NCI-H82 treated with DMSO at 0.1 percent for 48 hours (cell line): ENCODE results near the gene ARID4A.
"Not testable (repeated sequence)": the region's sequence is repeated elsewhere in the genome, so short reads cannot be mapped to it uniquely, and the experiment has no call there.

ENCODE experiments used
- DNase-seq: peaks from one replicate; lab custom pipeline; 2025; ENCODE audit not compliant: unreplicated experiment; lab: John Stamatoyannopoulos, UW

Gene ARID4A

DNA sequence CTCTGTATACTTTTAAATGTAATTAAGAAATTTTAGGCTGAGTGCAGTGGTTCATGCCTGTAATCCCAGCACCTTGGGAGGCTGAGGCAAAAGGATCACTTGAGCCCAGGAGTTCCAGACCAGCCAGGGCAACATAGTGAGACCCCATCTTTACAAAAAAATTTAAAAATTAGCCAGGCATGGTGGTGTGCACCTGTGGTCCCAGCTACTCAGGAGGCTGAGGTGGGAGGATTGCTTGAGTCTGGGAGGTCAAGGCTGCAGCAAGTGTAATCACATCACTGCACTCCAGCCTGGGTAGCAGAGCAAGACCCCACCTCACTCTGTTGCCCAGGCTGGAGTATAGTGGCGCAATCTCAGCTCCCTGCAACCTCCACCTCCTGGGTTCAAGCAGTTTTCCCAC lies 63.9 kb downstream of the ARID4A start:
- DNase-seq, result not testable (repeated sequence)

DNA sequence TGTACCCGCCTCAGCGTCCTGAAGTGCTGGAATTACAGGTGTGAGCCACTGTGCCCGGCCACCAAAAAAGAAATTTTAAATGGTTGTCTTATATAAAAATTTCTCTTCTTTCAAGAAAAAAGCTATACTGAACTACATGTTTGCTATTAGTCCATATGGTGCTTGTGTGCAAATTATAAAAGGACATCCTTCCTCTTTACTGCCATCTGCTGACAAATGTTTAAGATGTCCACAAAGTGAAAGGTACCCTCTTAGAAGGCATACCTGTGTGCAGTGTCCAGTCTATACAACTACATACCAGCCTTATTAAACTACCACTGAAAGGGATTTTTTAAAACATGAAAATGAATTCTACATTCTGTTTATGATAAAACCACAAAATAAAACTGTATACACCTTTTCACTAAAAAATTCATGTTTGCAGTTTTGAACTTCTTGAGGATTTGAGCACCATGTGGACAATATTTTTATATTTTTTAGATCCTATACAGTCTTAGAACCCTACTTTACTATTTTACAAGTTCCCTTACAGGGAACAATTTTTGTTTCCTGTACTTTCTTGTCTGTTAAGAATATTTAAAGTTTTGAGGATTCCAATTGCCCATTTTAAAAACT lies 64.5 kb downstream of the ARID4A start:
- no peak for DNase-seq

DNA sequence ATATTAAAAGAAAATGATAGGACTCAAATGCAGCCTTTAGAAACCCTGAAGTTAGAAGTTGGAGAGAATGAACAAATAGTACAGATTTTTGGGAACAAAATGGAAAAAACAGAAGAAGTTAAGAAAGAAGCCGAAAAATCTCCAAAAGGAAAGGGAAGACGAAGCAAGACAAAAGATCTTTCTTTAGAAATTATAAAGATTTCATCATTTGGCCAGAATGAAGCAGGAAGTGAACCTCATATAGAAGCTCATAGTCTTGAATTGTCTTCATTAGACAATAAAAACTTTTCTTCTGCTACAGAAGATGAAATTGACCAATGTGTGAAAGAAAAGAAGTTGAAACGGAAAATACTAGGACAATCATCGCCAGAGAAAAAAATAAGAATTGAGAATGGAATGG lies 66.0 kb downstream of the ARID4A start:
- no peak for DNase-seq

DNA sequence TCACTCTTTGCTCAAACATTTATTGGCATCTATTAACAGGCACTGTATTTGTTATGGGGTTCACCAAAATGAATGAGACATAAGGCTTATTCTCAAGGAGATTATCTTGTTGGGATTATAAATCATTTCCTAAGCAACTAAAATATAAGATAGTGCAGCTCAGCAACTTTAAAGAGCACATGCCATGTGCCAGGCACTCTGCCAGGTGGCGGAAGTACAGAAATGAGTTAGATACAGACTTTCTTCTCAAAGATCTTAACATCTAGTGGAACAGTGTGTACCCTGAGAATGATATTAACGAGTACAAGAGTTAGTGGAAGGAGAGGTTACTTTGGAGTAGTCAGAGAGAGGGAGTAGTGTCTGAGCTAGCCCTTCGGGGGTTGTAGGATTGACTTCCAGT lies 68.9 kb downstream of the ARID4A start:
- peak; percentile 54 for DNase-seq

DNA sequence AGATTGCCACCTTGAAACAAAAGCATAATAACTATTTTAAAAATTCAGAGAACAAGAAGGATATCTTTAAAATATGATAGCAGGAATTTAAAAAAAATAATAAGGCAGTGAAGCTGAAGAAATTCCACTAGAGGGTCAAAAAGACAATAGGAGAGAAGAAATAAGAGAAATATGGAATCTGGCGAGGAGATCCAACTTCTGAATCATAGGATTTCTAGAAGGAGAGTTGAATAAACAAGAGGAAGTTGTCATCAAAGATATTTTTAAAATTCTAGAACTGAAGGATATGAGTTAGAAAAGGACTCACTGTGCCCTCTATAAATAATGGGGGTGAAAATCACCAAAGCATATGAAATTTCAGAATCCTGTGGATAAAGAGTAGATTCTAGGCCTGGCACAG lies 70.6 kb downstream of the ARID4A start:
- no peak for DNase-seq

DNA sequence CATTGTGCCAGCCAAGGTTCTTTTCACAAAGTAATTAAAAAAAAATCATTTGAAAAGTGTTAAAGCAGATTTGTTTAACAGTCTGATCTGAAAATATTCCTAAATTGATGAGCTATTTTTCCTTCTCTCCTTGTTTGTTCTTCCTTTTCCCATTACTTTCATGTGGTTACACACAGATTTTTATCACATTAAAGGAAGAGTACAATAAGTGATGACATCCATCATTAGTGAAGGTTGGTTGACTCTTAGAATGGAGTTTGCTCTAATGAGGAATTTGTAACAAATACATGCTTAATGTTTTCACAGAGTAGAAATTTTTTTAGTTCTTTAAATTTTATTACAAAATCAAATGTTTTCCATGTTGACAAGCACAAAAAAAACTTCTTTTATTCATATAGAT lies 78.4 kb downstream of the ARID4A start:
- DNase-seq, result no peak

DNA sequence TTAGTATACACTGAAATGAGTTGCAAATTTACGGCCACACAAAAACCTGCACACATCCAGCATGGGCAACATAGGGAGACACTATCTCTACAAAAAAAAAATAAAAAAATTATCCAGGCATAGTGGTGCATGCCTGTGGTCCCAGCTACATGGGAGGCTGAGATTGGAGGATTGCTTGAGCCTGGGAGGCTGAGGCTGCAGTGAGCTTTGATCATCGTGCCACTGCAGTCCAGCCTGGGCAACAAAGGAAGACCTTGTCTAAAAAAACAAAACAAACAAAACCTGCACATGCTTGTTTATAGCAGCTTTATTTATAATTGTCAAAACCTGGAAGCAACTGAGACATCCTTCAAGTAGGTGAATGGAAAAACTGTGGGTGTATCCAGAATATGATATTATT lies 92.5 kb downstream of the ARID4A start:
- DNase-seq, result no peak

DNA sequence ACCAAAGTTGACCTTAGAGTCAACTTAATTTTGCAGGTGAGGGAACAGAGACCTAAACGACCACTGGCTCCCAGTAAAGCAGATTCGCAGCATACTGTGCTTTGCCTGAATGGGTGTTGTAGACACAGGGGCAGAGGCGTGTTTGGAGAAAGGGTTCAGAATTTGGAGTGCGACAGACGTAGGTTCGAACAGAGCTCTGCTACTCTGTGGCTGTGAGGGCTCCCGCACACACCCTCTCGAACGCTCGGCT lies 97.1 kb downstream of the ARID4A start:
- DNase-seq, result no peak

DNA sequence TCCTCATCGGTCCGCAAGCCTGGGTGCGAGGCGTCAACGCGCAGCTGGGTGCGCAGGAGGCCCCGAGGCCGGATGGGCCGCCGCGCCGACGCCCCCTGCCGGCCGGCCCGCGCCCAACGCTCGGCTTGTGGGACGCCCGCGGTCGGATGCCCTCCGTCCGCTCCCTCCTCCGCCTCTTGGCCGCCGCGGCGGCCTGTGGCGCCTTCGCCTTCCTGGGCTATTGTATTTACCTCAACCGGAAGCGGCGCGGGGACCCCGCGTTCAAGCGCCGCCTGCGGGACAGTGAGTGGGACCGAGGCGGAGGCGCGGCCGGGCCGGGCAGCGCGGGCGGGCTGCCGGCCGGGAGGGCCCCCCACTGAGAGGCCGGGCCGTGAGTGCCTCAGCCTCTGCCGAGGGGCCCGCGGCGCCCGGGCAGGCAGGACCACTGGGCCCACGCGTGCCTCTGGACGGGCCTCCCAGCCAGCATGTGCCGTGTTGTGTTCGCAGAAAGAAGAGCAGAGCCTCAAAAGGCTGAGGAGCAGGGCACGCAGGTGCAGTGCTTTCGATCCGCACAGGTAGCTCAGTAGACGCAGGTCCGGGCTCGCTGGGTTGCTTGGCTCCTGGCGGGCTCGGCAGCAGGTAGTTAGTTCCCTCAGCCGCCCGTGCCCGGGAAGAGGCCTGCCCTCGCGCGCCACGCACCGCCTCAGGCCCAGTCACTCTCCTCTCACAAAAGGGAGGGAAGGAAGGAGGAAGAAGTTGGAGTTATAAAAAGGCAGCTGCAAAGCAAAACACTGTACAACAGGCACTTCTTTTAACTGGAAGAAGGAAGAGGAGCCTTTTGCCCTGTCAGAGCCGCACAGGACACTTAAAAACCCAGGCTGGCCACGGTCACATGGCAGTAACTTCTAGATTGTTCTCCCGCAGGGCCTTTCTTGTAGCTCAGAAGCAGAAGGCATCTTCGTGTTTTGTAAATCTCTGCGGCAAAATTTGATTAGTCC lies 97.7 kb downstream of the ARID4A start, which contains the start of gene TOMM20L:
Gene TOMM20L, plus strand, starts transcription at position 119 of the 977 bp plus-strand sequence. Its CDS starts 28 bp downstream, at position 147.
- DNase-seq, result no peak

DNA sequence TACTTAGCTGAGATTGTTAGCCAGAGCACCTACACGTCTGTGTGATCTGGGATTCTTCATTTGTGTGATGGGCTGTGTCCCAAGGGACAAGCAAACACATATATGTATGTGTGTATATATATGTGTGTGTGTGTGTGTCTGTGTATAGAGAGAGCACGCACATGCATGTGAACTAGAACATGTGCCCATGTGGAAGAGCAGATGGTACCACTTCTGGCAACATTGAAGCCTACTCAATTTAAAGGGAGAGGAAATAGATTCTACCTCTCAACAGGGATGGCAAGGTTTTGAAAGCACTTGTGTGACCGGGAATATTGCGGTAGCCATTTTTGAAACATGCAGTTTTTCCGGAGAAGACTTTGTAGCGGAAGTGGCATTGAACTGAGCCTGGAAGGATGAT lies 98.8 kb downstream of the ARID4A start:
- no peak for DNase-seq

DNA sequence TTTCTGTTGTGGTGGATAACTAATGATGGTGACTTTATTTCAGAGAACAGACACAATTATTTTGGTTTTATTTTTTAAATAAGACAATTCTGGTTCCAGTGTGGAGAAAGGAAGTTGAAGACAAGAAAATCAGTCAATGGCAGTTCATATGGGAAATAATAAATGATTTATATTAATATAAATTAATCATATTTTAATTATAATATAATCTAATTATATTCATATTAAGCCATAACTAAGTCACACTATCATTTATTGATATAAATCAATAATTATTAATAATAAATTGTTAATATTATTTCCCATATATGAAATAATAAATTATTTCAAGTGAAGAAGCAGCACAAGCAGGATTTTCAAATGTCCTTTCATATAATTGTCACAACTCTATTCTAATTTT lies 100.1 kb downstream of the ARID4A start:
- DNase-seq, result no peak

DNA sequence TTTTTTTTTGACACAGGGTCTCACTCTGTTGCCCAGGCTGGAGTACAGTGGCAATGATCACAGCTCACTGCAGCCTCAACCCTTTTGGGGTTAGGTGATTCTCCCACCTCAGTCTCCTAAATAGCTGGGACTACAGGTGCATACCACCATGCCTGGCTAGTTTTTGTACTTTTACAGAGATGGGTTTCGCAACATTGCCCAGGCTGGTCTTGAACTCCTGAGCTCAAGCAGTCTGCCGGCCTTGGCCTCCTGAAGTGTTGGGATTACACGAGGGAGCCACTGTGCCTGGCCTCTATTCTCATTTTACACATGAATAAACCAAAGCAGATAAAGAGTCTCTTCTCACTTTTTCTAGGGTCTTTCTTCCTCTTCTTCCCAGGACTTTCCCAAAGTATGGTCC lies 100.5 kb downstream of the ARID4A start:
- no peak for DNase-seq

DNA sequence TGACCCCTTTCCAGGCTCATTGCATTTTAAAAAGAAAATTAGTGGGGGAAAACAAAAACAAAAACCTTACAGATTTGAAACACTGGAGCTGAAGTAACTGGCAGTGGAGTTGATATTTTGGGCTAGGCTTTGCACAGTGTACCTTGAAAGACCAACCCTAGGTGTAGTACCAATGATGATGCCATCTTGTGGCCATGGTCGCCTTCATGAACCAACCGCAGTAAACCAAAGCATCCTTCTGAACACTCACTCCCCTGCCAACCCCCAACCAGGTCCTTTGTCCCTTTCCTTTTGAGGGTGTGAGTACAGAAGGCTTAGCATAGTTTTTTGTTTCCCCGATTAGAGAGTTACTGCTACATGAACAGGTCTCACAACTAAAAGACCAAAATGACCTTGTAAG lies 103.2 kb downstream of the ARID4A start:
- no peak for DNase-seq

DNA sequence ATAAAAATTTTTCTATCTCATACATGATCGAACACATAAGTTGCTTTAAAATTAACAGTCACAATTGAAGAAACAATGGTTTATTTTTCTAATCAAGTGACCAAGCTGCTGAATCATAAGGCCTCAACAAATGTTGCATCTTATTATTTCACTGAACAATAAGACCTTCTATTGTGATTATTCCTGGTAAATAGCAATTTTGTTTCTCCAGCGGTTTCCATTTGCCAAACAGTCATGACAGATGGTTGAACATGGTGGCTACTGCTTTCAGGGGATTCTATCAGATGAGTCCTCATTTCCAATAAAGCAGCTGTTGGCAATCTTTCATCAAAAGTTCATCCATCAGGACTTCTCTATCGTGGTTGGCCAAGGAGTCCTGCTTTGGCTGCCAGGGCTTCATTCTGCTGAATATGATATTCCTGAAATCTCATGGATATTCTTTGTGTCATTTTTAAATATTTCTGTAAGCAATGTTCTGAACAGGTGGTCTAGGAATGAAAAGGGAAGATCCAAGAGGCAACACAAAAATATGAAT lies 110.4 kb downstream of the ARID4A start:
- DNase-seq, result no peak

DNA sequence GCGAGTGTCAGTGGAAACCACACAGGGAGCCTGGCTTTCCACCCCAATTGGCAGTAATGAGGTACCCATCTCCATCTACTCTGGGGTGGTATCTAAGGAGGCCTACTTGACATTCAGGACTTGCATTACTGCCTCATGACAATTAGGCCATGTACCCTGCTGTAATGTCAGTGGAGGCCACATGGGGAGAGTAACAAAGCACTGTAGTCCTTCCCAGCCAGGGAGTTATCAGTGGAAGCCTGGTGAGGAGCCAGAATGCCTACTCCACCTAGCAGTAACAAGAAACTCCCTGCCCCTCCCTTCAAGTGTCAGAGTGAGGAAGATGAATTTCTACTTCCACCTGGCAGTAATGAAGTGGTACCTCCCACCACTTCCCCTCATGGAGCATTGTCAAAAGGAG lies 116.5 kb downstream of the ARID4A start:
- DNase-seq, result no peak

DNA sequence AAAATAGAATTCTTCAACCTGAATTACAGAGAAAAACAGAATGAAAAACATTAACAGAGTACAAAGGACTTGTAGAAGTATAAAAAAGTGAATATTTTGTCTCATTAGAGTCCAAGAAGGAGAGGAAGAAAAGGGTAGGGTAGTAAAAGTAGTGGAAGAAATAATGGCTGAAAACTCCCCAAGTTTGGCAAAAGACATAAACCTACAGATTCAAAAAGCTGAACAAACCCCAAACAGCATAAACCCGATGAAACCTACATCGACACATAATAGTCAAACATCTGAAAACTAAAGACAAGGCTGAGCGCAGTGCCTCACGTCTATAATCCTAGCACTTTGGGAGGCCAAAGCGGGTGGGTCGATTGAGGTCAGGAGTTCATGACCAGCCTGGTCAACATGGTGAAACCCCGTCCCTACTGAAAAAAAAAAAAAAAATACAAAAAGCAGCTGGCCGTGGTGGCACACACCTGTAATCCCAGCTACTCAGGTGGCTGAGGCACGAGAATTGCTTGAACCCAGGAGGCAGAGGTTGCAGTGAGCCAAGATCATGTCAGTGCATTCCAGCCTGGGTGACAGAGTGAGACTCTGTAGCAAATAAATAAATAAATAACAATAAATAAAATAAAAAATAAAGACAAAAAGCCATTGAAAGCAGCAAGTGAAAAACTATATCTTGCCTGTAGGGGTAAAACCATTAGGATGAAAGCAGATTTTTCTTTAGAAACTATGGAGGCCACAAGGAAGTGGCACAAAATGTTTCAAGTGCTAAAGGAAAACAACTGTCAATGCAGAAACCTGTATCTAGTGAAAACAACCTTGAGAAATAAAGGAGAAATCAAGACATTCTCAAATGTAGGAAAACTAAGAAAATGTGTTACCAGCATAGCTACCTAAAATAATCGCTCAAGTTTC lies 117.5 kb downstream of the ARID4A start:
- DNase-seq, result no peak

DNA sequence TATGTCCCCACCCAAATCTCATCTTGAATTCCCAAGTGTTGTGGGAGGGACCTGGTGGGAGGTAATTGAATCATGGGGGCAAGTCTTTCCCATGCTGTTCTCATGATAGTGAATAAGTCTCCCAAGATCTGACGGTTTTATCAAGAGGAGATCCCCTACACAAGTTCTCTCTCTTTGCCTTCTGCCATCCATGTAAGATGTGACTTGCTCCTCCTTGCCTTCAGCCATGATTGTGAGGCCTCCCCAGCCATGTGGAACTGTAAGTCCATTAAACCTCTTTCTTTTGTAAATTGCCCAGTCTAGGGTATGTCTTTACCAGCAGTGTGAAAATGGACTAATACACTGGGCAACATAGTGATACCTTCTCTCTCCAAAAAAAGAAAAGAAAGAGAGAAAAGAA lies 118.6 kb downstream of the ARID4A start:
- not testable (repeated sequence) for DNase-seq
